AG09309 (cell line): ENCODE results near the gene CACNA2D2.
A peak's percentile ranks its signal among the peaks of the same experiment; 100 is the strongest.

Source experiments
- DNase-seq: peaks from one replicate; pipeline ENCODE4 v3.0.0-alpha.2; 2010; ENCODE audit warnings: low read depth
- H3K4me3 ChIP-seq: 2 replicates; pipeline ENCODE4 v1.5.1; 2011; ENCODE audit warnings: mild to moderate bottlenecking, low read depth, low read length, moderate library complexity; ENCODE audit not compliant: control insufficient read depth
- CTCF ChIP-seq: IDR thresholded peaks from 2 replicates; pipeline ENCODE4 v1.5.1; 2011; ENCODE audit warnings: mild to moderate bottlenecking, low read depth, low read length, inconsistent platforms; ENCODE audit not compliant: insufficient read depth, control insufficient read depth; ENCODE audit errors: missing control alignments

The CACNA2D2 gene

DNA sequence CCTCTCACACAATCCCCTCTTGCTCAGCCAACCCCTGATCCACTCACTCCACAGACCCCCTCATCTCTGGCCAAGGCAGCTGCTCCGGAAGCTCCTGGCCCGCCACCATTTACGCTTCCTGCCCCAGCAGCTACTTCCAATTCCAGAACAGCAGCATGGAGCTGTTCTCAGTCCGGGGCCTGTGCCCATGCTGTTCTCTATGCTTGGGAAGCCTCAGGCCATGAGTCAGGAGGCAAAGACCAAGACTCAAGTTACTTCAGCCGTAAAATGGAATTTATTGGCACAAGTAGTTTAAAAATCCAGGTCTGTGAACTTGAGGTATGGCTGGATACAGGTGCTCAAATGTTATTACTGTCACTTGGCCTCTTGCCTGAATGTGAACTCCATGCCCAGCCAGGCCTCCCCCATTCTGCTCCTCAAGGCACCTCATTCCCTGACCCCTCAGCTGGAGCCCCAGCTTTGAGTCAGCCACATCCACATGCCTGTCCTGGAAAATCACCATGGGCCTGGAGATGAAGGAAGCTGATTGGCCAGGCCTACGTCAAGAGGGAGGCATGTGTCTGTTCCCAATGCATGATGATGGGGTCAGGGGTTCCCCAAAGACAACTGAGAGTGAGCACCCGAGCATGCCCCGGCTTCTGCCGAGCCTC is 31.4 kb upstream of the CACNA2D2 start:
- H3K4me3 ChIP-seq: no peak overlapping the region
- TF ChIP-seq CTCF: no peak
- no peak for DNase-seq

DNA sequence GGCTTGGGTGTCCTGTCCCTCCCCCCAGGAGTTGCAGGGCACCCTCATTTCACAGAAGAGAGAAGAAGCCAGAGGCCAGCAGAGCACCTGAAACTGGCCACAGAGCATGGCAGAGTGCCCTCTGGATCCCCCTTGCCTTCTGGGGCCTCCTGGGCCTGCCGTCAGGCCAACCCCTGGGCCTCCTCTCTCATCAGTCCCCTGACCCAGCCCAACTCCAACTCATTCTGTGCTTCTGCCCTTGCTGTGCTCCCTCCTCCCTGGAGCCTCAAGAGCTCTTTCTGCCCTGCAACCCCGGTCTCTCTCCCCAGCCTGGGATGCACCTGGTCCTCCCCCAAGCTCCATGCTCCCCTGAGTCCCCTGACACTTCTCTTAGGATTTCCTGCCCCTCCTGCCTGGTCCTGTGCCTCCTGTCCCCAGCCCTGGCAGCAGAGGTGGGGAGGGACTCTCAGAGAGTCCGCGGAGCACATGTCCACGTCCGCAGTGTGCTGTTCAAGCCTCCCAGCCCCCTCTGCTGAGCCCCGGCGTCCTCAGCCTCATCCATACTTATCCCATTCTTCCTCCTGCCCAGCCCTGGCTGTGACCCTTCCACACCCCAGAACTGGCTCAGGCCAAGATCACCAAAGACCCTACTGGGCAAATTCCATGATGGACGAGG is 30.5 kb upstream of the CACNA2D2 start:
- no peak for TF ChIP-seq CTCF
- no peak for DNase-seq

DNA sequence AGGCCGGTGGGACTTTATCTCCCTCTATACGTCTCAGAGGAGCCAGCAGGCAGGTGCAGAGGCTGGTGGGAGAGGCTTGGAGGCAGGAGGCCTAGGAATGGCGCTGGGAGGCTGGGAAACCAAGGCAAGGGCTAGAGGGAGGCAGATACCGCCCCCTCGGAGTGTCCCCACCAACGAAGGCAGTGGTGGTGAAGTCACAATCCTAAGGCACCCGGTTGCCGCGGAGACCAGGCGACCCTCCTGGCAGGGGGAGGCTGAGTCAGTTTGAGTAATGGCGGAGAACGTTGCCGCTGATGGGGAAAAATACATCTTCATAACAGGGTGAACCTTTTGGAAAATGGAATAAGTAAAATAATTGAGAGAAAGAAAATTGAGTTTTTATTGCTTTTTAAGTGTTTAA is 29.9 kb upstream of the CACNA2D2 start:
- no peak overlapping the region for H3K4me3 ChIP-seq
- no peak for TF ChIP-seq CTCF
- DNase-seq: no peak

More for the DNA sequence above, 30.5 kb upstream of the CACNA2D2 start:
- H3K4me3 ChIP-seq: no peak overlapping the region

DNA sequence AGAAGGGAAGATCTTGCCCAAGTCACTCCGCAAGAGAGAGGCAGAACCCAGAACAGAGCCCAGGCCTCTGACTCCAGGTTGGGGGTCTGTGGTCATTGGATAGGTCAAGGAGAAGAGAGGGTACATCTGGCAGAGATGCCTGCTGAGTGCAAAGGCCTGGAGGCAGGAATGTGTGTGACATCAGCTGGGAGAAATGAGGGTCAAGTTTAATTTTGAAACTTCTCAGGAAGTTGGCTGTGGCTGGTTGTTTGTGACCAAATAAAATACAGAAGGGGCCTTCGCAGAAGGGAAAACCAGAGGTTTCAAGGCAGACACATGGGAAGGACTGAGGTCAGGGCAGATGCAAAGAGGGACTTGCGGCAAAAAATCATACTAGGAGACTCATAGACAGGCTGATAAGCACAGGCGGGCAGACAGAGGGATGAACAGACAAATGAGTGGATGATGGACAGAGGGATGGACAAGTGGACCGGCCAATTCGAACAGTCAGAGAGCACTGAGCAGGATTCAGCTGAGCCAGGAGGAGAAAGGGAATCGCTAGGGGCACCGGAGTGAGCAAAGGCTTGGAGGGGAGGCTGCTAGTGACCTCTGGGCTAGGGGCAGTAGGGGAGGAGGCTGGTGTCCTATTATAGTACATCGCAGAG is 28.8 kb upstream of the CACNA2D2 start:
- no peak for DNase-seq
- peak; percentile 39 for TF ChIP-seq CTCF
- H3K4me3 ChIP-seq: no peak overlapping the region

DNA sequence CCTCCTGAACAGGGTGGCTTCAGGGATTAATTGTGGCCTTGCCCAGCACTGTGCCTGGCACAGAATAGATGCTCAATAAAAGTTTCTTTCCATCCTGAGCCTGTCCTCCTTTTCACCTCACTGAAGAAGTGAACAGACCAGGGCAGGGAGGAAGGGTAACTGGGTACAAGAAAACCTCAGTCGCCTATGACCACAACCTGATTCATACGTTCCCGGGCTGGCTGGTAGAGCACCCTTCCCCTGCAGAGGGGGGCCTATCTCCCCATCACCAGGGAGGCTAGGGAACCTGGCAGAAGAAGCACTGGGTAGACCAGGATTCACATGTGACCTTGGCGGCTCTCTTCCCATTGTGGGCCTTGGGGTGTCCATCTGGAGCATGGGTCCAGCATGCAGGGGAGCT is 27.8 kb upstream of the CACNA2D2 start:
- DNase-seq: no peak
- no peak for TF ChIP-seq CTCF
- H3K4me3 ChIP-seq: no peak overlapping the region

DNA sequence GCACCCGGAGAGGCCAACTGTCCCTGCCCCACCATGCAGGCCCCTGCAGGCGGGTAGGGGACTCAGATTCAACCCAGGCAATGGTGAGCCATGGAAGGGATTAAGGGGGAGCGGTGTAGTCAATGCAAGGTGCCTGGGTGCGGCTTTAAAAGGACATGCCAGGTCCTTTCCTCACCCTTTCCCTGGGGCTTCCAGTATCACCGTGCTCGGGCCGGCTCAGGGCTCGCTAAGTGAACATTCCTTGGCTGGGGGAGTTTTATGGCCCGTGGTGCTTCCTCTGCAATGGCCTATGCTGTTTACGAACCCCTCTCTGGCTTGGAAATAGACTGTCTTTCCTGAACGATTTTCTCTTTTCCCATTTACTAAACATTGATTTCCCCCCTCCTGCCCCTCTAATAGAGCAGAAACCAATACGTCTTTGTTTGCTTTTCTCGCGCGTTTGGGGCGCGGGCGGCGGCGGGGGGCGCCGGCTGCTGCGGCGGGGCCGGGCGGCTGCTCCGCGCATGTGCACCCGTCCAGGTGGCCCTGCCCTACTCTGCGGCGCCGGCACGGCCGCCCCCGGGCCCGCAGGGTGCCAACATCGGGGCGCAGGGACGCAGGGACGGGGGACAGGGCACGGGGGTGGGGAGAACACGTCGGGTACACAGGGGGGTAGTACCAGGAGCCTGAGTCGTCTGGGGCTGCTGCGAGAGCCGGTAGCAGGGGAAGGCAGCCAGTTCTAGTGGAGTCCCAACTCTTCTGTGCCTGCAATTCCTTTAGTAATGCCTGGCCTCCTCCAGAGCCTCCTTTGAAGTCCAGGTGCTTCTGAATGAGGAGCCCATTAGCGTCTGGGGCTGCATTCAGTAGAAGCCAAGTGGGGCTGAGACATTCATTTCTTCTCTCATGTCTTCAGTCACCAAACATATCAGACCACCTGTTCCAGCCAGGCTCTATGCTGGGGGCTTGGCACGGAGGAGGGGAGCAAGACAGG is 26.9 kb upstream of the CACNA2D2 start:
- no peak for TF ChIP-seq CTCF
- H3K4me3 ChIP-seq: no peak overlapping the region
- no peak for DNase-seq
